HL-60 (cell line): Measurements from ENCODE around the gene SORCS1.

ENCODE experiments used
- DNase-seq, 2 experiments: peaks; one replicate each; pipeline ENCODE4 v3.0.0-alpha.2; 2010 to 2020; ENCODE audit warnings: low read depth in 1 of 2, low spot score in 1 of 2
- H3K27ac ChIP-seq: fragments of 250-450 bp; sonication (Bioruptor Pico); replicated peaks from 2 replicates; pipeline ENCODE4 v1.5.1; 2020; ENCODE audit warnings: mild to moderate bottlenecking, moderate library complexity
- H3K27me3 ChIP-seq: fragments of 250-450 bp; sonication (Bioruptor Pico); 2 replicates; pipeline ENCODE4 v1.5.1; 2021; ENCODE audit warnings: mild to moderate bottlenecking, moderate library complexity; ENCODE audit not compliant: insufficient read depth, poor library complexity, severe bottlenecking
- H3K4me3 ChIP-seq: replicated peaks from 2 replicates; pipeline ENCODE4 v1.5.1; 2011; ENCODE audit warnings: mild to moderate bottlenecking, control low read depth, low read length; ENCODE audit not compliant: insufficient read depth
- GABPA ChIP-seq: IDR thresholded peaks from 2 replicates; pipeline ENCODE4 v1.6.1; 2012; ENCODE audit warnings: low read depth
- POLR2AphosphoS5 ChIP-seq: IDR thresholded peaks from 2 replicates; pipeline ENCODE4 v1.6.1; 2012; ENCODE audit warnings: low read depth
- SPI1 ChIP-seq: IDR thresholded peaks from 2 replicates; pipeline ENCODE4 v1.6.1; 2012; ENCODE audit warnings: low read depth, mild to moderate bottlenecking, borderline replicate concordance
- TF ChIP-seq, protein P1 (sequence below): IDR thresholded peaks from one replicate; pipeline ENCODE4 v1.5.1; 2011; ENCODE audit warnings: low read length, control low read depth, inconsistent platforms; ENCODE audit not compliant: insufficient read depth
- TF ChIP-seq, protein P2 (sequence below): IDR thresholded peaks from 2 replicates; pipeline ENCODE4 v1.6.1; 2012; ENCODE audit warnings: low read depth; ENCODE audit not compliant: insufficient replicate concordance

SORCS1 gene

DNA sequence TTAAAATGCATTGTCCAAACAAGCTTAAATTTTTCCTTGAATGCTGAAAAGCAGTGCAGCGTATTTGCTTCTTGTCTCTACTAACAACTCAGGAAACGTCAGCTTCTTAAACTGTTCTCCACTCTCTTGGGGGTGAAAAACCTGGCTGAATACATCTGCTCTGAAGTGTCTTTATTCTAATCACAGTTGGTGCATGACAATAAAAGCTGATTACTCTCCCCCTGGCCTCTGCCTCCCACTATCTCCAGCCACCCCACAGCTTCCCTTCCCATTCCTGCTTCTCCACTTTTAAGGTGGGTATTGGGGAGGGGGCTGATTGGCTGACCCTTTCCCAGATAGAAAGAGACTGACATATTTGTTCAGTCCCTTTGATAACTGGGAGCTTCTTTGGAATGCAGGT lies 456.0 kb downstream of the SORCS1 start:
- TF ChIP-seq, protein P1, sequence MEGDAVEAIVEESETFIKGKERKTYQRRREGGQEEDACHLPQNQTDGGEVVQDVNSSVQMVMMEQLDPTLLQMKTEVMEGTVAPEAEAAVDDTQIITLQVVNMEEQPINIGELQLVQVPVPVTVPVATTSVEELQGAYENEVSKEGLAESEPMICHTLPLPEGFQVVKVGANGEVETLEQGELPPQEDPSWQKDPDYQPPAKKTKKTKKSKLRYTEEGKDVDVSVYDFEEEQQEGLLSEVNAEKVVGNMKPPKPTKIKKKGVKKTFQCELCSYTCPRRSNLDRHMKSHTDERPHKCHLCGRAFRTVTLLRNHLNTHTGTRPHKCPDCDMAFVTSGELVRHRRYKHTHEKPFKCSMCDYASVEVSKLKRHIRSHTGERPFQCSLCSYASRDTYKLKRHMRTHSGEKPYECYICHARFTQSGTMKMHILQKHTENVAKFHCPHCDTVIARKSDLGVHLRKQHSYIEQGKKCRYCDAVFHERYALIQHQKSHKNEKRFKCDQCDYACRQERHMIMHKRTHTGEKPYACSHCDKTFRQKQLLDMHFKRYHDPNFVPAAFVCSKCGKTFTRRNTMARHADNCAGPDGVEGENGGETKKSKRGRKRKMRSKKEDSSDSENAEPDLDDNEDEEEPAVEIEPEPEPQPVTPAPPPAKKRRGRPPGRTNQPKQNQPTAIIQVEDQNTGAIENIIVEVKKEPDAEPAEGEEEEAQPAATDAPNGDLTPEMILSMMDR = no peak
- no peak for TF ChIP-seq SPI1
- TF ChIP-seq GABPA = no peak
- TF ChIP-seq, protein P2, sequence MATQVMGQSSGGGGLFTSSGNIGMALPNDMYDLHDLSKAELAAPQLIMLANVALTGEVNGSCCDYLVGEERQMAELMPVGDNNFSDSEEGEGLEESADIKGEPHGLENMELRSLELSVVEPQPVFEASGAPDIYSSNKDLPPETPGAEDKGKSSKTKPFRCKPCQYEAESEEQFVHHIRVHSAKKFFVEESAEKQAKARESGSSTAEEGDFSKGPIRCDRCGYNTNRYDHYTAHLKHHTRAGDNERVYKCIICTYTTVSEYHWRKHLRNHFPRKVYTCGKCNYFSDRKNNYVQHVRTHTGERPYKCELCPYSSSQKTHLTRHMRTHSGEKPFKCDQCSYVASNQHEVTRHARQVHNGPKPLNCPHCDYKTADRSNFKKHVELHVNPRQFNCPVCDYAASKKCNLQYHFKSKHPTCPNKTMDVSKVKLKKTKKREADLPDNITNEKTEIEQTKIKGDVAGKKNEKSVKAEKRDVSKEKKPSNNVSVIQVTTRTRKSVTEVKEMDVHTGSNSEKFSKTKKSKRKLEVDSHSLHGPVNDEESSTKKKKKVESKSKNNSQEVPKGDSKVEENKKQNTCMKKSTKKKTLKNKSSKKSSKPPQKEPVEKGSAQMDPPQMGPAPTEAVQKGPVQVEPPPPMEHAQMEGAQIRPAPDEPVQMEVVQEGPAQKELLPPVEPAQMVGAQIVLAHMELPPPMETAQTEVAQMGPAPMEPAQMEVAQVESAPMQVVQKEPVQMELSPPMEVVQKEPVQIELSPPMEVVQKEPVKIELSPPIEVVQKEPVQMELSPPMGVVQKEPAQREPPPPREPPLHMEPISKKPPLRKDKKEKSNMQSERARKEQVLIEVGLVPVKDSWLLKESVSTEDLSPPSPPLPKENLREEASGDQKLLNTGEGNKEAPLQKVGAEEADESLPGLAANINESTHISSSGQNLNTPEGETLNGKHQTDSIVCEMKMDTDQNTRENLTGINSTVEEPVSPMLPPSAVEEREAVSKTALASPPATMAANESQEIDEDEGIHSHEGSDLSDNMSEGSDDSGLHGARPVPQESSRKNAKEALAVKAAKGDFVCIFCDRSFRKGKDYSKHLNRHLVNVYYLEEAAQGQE = no peak
- no peak for TF ChIP-seq POLR2AphosphoS5
- DNase-seq = no peak
- H3K27ac ChIP-seq = no peak overlapping the region
- no peaks in the 10 kb centered on the region for H3K27me3 ChIP-seq
- no peak overlapping the region for H3K4me3 ChIP-seq

DNA sequence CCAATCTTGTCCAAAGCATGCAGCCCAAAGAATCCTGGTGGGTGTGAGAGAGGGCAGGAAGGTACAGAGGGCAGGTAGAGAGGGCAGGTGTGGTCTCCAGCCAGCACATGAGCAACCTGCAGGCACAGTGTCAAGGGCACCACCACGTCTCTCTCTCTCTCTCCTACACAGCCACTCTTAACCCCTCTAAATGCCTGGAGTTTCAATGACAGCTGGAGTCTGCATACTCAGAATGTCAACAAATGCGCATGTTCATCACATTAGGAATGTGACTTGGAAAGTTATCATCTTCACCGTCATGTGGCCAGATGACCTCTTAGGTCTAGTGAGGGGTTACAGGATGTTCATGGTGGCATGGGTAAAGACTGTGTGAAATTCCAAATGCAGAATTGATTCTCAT lies 456.8 kb downstream of the SORCS1 start:
- H3K27me3 ChIP-seq = no peaks in the 10 kb centered on the region
- DNase-seq = no peak
- TF ChIP-seq, protein P2 = no peak
- TF ChIP-seq GABPA (no peak), SPI1 (no peak), POLR2AphosphoS5 (no peak)
- TF ChIP-seq, protein P1 = no peak
- no peak overlapping the region for H3K4me3 ChIP-seq
- no peak overlapping the region for H3K27ac ChIP-seq

DNA sequence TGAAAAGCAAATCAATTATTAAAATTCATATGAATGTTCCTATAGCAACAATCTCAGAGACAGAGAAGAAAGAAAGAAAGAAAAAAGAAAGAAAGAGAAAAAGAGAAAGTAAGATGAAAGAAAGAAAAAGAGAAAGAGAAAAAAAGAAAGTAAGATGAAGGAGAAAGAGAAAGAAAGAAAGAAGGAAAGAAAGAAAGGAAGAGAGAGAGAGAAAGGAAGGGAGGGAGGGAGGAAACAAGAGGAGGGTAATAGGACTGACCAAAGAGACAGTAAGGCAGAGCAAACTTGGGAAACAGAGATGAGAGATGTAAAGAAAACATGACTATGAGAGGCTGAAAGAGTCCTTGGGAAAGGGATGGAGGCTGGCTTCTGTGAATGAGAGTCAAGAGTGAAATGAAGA lies 458.4 kb downstream of the SORCS1 start:
- Histone ChIP-seq H3K27ac (no peak overlapping the region), H3K4me3 (no peak overlapping the region), H3K27me3 (no peaks in the 10 kb centered on the region)
- TF ChIP-seq, protein P2 = no peak
- TF ChIP-seq POLR2AphosphoS5 (no peak), SPI1 (no peak)
- DNase-seq = no peak

DNA sequence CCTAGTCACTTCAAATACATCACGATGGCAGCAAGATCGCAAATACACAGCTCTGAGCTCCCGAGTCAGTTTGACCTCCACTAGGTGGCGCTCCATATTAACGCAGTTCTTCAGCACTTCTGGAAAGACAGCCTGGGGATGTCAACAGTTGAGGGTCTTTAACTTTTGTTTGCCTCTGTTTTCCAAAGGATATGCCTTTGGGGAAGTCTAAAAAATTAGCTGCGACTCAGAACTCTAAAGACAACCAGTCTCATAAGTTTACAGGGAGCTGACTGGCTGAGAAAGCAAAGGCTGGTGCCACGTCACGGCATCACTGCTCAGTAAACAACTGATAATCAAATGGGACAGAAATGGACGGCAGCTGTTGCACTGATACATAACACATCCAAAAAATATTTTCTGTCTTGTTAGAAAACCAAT lies 458.8 kb downstream of the SORCS1 start:
- no peak overlapping the region for H3K27ac ChIP-seq
- TF ChIP-seq SPI1 (no peak), GABPA (no peak), POLR2AphosphoS5 (no peak)
- TF ChIP-seq, protein P1 = peak; percentile 79
- H3K4me3 ChIP-seq = no peak overlapping the region
- peak; percentile 5 to 36 for DNase-seq
- no peaks in the 10 kb centered on the region for H3K27me3 ChIP-seq
